Erythroblast (primary cell): ENCODE results near the gene CFAP251.

Experiments used
- GATA1 ChIP-seq: IDR thresholded peaks from 2 replicates; pipeline ENCODE4 v1.6.1; 2011; ENCODE audit warnings: low read depth, mild to moderate bottlenecking, control low read depth, low read length, moderate library complexity
- POLR2A ChIP-seq: IDR thresholded peaks from 2 replicates; pipeline ENCODE4 v1.6.1; 2011; ENCODE audit warnings: mild to moderate bottlenecking, low read length

DNA sequence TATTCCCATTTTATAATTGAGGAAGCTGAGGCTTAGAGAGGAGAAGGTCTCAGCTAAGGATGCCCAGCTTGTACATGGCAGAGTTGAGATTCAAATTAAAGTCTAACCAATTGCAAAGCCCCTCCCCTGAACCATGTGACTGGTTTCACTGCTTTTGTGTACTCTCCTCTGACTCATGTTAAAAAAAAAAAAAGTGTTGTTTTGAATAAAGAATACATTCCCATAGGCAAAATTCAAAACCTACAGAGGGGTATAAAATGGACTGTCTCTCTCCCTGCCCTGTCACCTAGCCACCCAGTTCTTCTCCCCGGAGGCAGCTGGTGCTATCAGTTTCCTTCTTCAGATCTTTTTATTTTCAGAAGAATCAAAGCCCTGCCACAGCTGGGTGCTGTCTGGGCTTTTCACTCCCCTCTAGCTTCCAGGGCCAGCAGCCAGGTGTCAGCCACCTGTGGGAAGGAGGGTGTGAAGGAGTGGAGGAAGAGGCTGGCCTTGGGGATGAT lies 24.4 kb upstream of the CFAP251 start:
- no peak for TF ChIP-seq POLR2A
- no peak for TF ChIP-seq GATA1
